GM21717 (cell line): Measurements from ENCODE around the gene RGS3.

ENCODE experiments used
- ATAC-seq: cut with Tn5 transposase; IDR thresholded peaks from one replicate; pipeline ENCODE4 v1.9.1; 2021; ENCODE audit warnings: mild to moderate bottlenecking, moderate library complexity; ENCODE audit not compliant: unreplicated experiment

The RGS3 gene

GRCh38 chr9:113614843-113615648 is 151.5 kb downstream of the RGS3 start:
- no peak for ATAC-seq

- ATAC-seq = no peak
Observed at GRCh38 chr9:113616116-113616515, 152.6 kb downstream of the RGS3 start.

- ATAC-seq = no peak
Observed at GRCh38 chr9:113616621-113617496, 153.3 kb downstream of the RGS3 start.

GRCh38 chr9:113617550-113617949 is 154.0 kb downstream of the RGS3 start:
- ATAC-seq = no peak

- no peak for ATAC-seq
Observed at GRCh38 chr9:113618836-113619490, 155.4 kb downstream of the RGS3 start.

- ATAC-seq = no peak
Observed at GRCh38 chr9:113619491-113620376, 156.2 kb downstream of the RGS3 start.

GRCh38 chr9:113620377-113621161 is 157.0 kb downstream of the RGS3 start:
- no peak for ATAC-seq

- no peak for ATAC-seq
Observed at GRCh38 chr9:113621309-113621791, 157.8 kb downstream of the RGS3 start.

GRCh38 chr9:113621980-113622379 is 158.5 kb downstream of the RGS3 start:
- no peak for ATAC-seq

GRCh38 chr9:113622600-113623400 is 159.3 kb downstream of the RGS3 start:
- peak; percentile 74 for ATAC-seq

- no peak for ATAC-seq
Observed at GRCh38 chr9:113623851-113624485, 160.4 kb downstream of the RGS3 start.

GRCh38 chr9:113624721-113625120 is 161.2 kb downstream of the RGS3 start:
- no peak for ATAC-seq

- no peak for ATAC-seq
Observed at GRCh38 chr9:113625486-113625885, 162.0 kb downstream of the RGS3 start.

GRCh38 chr9:113626735-113627495 is 163.4 kb downstream of the RGS3 start:
- no peak for ATAC-seq

- ATAC-seq = no peak
Observed at GRCh38 chr9:113628621-113629020, 165.1 kb downstream of the RGS3 start.

- no peak for ATAC-seq
Observed at GRCh38 chr9:113630386-113631136, 167.0 kb downstream of the RGS3 start.
